Activated CD4-positive, CD25-positive, alpha-beta regulatory T cell treated with anti-CD3 and anti-CD28 coated beads, Interleukin-2, amount 50 U/mL, for 24 hours (primary cell): ENCODE data around the gene BMERB1.
A peak's percentile ranks its signal among the peaks of the same experiment; 100 is the strongest.
"Not testable (repeated sequence)": the region's sequence is repeated elsewhere in the genome, so short reads cannot be mapped to it uniquely, and the experiment has no call there.

Experiments used
- ATAC-seq, 2 donors: fragments of 150-1000 bp; cut with Tn5 transposase; one replicate each; pipeline ENCODE4 v1.10.0; 2021; ENCODE audit warnings: mild to moderate bottlenecking in 1 of 2, moderate library complexity in 1 of 2

Gene BMERB1

DNA sequence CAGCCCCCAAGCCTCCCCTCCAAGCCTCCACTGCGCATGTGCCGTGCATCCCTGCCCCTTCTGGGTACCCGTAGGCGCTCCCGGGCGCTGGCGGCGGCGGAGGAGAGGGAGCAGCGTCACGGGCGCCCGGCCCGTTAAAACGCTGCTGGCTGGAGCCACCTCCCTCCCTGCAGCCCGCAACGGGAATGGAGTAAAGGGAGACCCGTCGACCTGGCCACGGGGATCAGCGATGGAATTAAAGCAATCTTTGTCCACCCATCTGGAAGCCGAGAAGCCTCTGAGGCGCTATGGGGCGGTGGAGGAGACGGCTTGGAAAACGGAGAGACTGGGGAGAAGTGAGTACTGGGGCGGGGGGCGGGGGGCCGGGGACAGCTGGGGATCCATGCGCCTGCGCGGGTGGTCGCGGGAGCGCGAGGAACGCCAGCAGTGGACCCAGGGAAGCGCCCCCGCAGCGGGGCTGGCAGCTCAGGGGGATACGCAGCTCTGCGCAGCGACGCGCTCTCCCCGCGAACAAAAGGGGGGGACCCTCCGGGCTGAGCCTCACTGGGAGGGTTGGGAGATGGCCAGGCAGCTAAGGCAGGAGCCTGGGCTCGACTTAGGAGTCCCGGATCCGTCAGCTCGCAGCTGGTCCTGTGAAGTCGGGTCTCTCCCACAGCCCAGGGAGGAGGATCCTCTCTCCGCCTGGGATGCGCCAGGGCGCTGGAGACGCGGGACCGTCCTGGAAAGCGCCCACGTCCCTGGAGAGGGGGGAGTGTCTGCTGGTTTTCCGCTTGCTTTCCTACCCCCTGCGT lies at the start of gene BMERB1:
Gene BMERB1, plus strand, starts transcription at position 164 of the 791 bp plus-strand sequence. Its CDS starts 66 bp downstream, at position 230.
- peak; percentile 82 to 88 for ATAC-seq

DNA sequence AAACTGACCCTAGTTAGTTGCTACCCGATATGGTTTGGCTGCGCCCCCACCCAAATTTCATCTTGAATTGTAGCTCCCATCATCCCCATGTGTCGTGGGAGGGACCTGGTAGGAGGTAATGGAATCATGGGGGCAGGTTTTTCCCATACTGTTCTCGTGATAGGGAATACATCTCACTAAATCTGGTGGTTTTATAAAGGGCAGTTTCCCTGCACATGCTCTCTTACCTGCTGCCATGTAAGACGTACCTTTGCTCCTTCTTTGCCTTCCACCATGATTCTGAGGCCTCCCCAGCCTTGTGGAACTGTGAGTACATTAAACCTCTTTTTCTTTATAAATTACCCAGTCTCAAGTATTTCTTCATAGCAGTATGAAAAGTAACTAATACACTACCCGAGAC lies 46.3 kb upstream of the BMERB1 start:
- ATAC-seq = not testable (repeated sequence)

DNA sequence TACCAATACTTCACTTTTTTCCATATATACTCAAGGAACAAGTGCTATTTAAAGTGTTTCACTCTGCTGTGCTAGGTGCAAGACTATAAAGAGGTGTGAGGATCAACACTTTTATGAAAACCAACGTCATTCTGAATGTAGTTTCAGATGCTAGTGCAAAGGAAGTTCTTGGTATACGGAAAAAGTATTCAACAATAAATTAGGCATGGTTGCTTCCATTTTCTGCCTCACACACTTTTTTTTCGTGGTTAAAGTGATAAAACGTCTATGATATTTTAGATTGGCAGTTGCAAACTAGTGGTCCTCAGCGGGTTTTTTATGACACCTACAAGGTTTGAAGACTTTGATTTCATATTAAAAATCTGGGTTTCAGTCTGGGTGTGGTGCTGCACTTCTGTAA lies 44.5 kb upstream of the BMERB1 start:
- not testable (repeated sequence) for ATAC-seq

DNA sequence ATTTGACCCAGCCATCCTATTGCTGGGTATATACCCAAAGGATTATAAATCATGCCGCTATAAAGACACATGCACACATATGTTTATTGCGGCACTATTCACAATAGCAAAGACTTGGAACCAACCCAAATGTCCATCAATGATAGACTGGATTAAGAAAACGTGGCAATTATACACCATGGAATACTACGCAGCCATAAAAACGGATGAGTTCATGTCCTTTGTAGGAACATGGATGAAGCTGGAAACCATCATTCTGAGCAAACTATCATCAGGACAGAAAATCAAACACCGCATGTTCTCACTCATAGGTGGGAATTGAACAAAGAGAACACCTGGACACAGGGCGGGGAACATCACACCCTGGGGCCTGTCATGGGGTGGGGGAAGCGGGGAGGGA lies 41.4 kb upstream of the BMERB1 start:
- ATAC-seq = not testable (repeated sequence)

DNA sequence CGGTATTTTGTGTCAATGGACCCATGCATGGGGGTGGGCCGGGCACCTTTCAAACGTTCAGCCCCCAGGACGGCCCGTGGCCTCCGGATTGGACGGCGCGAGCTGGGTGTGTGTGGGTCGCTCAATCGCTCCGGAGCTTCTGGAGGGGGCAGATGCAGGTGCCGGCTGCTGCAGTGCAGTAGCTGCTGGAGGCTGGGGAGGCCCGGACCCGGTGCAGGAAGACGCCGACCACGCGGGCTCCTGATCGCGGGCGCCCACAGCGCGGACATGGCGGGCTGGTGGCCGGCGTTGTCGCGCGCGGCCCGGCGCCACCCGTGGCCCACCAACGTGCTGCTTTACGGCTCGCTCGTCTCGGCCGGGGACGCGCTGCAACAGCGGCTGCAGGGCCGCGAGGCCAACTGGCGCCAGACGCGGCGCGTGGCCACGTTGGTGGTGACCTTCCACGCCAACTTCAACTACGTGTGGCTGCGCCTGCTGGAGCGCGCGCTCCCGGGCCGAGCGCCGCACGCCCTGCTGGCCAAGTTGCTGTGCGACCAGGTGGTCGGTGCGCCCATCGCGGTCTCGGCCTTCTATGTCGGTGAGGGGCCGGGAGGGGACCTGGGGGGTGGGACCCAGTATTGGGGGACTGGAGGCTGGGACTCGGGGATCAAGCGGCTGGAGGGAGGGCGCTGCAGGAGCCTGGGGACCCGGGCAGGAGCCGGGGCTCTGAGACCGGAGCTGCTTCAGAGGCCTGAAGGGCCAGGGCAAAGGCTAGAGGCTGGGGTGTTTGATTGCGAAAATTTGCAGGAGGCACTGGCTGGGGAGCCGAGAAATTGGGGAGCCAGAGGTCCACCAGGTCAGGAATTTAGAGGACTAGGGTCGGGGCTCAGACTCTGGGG lies 38.5 kb upstream of the BMERB1 start, which contains the start of gene MPV17L:
Gene MPV17L, plus strand, starts transcription at position 124 of the 878 bp plus-strand sequence. Its CDS starts 144 bp downstream, at position 268.
- not testable (repeated sequence) for ATAC-seq

DNA sequence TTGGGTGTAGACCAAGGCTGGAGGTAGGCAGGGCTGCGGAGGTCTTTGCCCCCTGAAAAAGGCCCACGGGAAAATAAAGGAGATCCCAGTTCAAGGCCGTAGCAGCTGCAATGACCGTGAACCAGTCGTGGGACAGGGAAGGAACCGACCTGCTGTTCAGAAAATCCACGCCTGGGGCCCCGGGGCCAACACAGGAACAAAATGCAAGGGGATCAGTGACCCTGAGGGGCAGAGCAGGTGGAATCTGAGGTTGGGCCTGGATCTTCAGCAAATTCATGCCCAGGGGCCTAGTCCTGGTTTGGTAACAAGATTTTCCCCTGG lies 37.9 kb upstream of the BMERB1 start:
- not testable (repeated sequence) for ATAC-seq

DNA sequence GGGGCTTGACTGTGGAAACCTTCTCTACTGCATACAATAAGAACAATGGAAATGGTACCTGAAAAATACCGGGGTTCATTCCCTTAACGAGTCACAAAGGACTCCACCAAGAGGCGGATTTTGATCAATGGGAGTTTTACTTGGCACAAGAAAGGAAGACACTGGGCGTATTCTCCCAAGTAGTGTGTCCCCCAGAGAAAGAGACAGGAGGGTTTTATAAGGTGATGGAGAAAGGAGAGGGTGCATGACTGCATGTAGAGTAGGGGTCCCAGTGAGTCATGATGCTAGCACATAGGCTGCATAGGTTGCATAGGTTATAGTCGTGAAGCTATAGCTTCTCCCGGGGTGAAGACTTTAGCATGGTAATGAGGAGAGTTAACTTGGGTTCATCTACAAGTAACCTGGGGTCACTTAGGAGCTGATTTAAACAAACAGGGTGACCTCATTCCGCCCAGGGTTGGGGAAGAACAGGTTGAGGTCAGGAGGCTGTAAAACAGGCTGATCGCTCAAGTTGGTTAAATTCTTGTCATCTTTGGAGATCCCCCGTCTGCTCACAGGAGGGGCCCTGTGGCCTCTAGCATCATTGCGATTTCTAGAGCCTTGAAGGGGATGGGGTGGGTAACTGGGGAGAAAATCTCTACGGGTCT lies 37.3 kb upstream of the BMERB1 start:
- ATAC-seq = no peak

DNA sequence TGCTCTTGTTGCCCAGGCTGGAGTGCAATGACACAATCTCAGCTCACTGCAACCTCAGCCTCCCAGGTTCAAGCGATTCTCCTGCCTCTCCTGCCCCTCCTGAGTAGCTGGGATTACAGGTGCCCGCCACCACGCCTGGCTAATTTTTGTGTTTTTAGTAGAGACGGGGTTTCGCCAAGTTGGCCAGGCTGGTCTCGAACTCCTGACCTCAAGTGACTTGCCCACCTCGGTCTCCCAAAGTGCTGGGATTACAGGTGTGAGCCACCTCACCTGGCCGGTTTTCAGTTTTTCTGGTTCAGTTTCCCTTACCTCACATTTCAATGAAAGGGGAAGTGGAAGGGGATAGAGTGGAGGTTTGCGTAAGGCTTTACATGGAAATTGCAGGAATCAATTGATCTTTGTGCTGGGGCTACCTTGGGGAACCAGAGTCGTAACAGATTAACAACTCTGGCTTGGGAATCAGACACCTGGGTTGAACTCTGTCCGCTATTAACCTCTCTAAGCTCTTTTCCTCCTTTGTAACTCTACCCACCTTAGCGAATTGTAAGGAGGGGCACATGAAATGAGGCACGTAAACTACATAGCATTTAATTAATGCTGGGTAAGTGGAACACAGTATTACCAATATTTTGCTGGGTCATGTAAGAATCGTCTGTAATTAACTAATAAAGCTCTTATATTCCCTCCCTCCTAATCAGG lies 35.6 kb upstream of the BMERB1 start:
- no peak for ATAC-seq

DNA sequence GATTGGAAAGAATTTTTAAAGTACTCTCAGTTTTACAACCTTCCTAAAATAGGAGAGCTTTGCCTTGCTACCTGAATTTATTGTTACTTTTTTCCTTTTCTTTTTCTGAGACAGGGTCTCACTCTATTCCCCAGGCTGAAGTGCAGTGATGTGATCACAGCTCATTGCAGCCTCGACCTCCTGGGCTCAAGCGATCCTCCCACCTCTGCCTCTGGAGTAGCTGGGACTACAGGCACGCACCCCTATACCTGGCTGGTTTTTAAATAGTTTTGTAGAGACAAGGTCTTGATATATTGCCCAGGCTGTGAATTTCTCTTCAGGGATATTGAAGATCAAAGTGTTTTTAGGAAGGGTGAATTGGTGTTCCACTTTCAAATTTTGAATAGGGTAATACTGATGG lies 35.1 kb upstream of the BMERB1 start:
- ATAC-seq = no peak

DNA sequence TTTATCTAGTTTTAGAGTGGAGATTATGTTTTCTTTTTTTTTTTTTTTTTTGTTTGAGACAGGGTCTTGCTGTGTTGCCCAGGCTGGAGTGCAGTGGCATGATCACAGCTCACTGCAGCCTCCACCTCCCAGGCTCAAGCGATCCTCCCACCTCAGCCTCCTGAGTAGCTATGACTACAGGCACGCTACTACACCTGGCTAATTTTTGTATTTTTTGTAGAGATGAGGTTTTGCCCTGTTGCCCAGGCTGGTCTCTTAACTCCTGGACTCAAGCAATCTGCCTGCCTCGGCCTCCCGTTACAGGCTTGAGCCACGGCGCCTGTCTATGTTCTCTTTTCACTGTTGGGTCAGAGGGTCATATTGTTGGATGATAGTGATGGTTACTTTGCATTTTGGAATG lies 34.1 kb upstream of the BMERB1 start:
- not testable (repeated sequence) for ATAC-seq

DNA sequence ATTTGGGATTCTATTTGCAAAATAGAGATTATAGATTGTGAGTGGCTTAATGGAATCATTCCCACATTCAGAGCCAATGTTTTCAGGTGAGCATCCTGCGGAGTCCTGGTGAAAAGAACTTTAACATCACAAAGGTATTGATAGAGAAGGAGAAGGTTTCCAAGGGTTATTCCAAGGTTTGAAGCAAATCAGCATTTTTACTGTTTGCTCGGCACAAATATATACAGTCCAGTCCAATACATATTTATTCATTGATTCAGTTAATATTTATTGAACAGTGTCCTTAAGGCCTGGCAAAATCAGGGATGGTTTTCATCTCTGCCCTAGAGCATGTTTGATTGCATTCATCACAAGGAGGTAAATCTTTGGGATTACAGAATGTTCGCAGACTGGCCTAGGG lies 32.4 kb upstream of the BMERB1 start:
- no peak for ATAC-seq

DNA sequence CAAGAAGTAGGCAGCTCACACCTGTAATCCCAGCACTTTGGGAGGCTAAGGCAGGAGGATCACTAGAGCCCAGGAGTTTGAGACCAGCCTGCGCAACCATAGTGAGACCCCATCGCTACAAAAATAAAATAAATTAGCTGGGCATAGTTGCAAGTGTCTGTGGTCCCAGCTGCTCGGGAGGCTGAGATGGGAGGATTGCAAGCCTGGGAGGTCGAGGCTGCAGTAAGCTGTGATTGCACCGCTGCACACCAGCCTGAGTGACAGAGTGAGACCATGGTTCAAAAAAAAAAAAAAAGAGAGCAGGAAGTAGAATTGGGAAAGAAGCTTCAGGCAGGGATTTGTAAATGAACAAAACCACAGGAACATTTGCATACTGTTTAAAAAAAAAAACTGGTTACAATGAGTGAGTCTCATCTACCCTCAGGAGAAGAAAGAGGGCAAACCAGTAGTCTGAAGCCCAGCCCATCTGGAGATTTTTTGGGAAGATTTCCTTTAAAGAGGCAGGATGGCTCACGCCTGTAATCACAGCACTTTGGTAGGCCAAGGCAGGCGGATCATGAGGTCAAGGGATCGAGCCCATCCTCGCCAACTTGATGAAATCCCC lies 30.9 kb upstream of the BMERB1 start:
- ATAC-seq = no peak

DNA sequence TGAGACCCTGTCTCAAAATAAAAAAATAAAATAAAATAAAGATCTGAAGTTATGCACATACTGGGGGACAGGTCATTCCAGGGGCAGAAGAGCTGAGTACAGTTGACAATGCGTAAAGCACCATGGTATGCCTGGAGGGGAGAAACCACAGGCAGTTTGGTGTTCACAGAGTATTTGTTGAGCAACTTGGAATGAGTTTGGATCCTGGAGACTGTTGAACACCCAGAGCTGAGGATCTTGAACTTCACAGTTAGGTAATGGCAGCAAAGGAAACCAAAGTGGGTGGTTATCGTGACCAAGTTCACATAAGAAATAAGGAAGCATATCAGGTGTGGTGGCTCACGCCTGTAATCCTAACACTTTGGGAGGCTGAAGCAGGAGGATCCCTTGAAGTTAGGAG lies 30.3 kb upstream of the BMERB1 start:
- not testable (repeated sequence) for ATAC-seq

DNA sequence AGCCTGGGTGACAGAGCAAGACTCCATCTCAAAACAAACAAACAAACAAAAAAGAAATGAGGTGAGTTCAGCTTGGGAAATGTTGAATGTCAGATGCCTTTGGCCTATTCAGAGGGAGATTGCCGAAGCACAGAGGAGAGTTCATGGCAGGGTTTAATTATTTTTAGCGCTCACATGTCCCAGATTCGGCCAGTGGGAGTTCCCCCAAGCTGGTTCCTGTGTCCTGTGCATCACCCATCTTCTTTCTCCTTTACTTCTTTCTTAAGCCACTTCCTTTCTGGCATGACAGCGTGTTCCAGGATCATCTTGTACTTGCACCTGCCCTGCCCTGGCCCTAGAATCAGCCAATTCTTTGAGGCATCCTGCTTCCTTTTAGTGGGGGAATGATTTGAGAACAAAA lies 29.6 kb upstream of the BMERB1 start:
- ATAC-seq = no peak

DNA sequence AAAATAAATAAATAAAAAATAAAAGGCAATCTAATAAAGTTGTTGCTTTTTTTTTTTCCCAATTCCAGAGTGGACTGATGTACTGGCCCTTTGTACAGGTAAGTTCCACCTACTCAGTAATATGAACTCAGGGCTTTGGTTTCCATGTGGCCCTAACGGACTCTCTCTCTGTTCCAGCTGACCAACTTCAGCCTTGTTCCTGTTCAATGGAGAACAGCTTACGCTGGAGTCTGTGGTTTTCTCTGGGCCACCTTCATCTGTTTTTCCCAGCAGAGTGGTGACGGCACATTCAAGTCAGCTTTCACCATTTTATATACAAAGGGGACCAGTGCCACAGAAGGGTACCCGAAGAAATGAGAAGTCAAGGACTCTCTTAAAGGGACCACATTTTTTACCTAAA lies 26.6 kb upstream of the BMERB1 start:
- not testable (repeated sequence) for ATAC-seq

DNA sequence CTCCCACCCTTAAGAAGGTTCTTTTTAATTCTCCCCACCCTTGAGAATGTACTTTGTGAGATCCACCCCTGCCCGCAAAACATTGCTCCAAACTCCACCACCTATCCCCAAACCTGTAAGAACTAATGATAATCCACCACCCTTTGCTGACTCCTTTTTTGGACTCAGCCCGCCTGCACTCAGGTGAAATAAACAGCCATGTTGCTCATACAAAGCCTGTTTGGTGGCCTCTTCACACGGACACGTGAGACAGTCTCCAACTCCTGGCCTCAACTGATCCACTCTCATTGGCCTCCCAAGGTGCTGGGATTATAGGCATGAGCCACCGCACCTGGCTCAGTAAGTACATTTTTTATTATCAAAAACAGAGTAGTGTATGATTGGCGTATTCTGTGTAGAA lies 24.9 kb upstream of the BMERB1 start:
- not testable (repeated sequence) for ATAC-seq

DNA sequence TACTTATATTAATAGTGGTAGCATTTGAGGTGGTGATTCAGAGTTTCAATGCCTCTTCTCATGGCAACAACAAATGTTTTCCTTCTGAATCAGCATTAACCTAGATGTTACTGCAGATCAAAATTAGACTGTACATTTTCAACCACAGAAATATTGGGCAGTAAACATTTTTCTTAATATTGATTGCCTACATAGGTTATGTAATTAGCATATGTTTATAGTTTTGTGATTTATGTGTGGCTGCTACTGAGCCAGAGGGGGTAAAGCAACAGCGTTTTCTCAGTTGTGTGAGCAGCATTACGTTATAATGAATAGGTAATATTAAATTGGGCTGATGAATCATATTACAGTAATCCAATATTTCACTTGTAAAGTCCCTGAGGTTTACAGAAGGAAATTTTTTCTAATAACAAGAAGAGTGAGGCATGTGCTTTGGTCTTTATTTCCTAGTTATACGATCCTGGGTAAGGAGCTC lies 18.8 kb upstream of the BMERB1 start:
- peak; percentile 17 to 71 for ATAC-seq

DNA sequence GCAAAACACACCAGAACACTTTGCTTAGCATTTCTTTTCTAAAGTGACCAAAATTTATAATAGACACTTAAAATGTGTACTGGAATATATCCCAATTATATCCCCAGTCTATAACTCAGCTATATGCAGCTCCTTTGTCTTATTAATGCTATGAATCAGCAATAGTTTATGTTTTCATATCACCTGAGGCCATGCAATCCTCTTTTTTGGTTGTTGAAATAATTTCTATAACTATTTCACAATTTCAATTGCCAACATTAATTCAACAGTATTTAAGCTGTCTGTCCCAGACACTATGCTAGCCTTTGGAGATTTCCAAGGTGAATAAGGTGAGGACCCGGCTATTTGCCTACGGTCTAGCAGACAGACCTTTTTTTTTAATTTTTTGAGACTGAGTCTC lies 17.2 kb upstream of the BMERB1 start:
- no peak for ATAC-seq

DNA sequence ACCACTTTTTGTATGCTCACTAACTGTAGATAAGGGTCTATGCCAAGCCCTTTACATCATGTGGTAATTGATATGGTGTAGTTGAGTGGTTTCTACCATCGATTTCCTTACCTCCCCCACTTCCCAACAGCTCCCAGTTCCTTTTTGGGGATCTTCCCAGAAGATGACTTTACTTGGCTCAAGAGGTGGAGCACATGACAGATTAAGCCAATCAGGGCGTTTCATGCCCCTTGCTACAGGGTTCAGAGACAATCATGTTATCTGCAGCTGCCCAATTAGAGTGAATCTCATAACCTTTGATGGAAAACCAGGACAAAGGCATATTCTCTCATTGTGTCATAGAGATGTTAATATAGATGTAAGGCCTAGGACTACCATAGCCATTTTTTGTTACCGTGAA lies 16.2 kb upstream of the BMERB1 start:
- ATAC-seq = no peak

DNA sequence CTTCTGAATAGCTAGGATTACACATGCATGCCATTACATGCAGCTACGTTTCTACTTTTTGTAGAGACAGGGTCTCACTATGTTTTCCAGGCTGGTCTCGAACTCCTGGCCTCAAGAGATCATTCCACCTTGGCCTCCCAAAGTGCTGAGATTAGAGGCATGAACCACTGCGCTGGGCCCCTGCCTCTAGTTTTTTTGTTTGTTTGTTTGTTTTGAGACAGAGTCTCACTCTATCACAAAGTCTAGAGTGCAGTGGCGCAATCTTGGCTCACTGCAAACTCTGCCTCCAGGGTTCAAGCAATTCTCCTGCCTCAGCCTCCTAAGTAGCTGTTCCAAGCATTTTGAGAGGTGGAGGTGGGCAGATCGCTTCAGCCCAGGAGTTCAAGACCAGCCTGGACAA lies 12.7 kb upstream of the BMERB1 start:
- ATAC-seq = not testable (repeated sequence)

DNA sequence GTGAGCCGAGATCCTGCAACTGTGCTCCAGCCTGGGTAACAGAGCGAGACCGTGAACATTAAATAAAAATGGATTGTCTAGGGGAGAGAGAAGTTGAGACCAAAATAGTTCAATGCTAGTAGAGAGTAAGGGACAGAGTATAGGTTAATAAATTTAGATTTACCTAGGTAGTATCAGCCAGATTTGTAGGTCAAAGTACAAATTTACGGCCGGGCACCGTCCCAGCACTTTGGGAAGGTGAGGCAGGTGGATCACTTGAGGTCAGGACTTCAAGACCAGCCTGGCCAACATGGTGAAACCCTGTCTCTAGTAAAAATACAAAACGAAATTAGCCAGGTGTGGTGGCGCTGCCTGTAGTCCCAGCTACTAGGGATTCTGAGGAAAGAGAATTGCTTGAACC lies 12.2 kb upstream of the BMERB1 start:
- ATAC-seq = no peak

DNA sequence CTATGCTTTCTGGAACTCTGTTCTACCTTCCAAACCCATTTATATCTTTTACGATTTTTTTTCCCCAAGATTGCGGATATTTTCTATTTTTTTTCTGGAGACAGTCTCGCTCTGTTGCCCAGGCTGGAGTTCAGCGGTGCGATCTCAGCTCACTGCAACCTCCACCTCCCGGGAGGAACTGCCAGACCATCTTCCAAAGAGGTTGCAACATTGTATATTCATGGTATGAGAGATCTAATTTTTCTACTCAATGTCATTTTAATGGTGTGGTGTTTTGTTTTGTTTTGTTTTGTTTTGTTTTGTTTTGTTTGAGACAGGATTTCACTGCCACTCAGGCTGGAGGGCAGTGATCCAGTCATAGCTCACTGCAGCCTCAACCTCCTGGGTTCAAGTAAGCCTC lies 8.5 kb upstream of the BMERB1 start:
- ATAC-seq = no peak
